ENCODE data around the gene CUX1.

The CUX1 gene

DNA sequence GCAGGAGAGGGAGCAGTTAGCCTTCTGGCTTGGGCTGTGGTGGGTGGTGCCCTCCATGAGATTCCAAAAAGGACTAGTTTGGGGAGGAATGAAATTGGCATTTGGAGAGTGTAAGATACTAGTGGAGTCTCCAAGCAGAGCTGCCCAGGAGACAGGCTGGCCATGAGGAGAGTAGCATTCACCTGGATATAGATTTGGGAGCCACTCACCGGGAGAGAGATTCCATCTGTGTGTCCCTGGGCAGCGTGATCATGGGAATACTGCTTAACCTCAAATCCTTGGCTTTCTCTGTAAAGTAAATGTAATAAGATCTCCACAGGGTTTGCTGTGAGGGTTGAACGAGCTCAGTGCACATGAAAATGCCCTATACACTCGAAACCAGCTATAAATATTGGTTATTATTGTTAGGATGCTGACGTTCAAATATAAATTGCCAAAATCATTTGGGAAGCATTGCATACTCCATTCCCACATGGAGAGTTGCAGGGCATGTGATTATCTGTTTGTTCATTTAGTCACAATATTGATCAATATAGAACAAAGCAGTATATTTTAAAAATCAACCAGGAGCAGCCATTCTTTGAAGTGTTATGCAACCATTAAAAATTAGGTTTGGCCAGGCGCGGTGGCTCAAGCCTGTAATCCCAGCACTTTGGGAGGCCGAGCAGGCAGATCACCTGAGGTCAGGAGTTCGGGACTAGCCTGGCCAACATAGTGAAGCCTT is 143.7 kb downstream of the CUX1 start:
- no peak for DNase-seq

DNA sequence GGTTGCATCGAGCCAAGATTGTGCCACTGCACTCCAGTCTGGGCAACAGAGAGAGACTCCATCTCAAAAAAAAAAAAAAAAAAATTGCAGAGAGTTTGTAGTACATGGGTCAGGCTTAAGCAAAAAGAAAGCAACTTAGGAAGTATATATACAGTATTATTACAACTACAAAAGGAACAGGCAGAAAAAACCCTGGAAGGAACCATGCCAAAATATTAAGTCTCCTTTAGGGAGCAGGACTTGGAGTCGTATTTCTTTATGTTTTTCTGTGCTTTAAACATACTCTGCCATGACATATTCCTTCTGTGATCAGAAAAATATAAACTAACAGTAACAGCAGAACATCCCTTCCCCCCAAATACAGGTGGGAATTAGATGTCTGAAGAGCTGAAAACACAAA is 144.4 kb downstream of the CUX1 start:
- no peak for DNase-seq

GRCh38 chr7:101963693-101964092 is 146.3 kb downstream of the CUX1 start:
- no peak for DNase-seq

DNA sequence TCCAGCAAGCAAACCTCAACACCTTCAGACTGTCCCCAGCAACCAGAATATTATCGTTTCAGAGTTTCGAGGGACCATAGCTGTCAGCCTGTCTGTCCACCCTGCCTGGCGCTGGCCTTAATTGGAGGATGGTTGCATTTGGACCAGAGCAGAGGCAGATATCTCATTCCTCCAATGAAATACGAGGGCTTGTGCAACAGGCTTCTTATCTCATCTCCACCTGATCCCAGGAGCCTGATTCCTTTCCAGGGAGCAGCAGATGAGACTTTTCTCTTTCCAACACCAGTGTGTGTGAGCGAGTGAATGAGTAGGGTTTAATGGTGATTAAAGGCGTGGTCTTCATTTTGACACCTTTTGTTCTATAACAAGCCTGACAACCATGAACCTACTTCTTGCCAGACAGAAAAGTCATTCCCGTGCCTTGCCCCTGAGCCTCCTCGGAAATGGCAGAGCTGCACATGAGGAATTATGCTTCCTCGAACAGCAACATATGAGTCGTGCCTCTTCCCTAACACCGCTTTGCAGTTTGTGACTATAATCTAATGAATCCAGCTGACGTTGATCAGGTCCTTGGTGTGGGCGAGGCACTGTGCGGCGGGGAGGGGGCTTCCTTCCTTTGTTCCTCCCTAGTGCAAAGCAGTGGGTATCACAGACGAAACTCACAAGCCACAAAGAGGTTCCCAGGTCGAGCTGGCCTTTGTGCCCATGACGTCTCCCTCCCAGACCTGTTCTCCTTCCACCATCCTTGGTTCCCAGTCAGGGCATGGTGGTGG is 147.4 kb downstream of the CUX1 start:
- DNase-seq = no peak

- no peak for DNase-seq
Observed at GRCh38 chr7:101968720-101969466, 151.5 kb downstream of the CUX1 start.

DNA sequence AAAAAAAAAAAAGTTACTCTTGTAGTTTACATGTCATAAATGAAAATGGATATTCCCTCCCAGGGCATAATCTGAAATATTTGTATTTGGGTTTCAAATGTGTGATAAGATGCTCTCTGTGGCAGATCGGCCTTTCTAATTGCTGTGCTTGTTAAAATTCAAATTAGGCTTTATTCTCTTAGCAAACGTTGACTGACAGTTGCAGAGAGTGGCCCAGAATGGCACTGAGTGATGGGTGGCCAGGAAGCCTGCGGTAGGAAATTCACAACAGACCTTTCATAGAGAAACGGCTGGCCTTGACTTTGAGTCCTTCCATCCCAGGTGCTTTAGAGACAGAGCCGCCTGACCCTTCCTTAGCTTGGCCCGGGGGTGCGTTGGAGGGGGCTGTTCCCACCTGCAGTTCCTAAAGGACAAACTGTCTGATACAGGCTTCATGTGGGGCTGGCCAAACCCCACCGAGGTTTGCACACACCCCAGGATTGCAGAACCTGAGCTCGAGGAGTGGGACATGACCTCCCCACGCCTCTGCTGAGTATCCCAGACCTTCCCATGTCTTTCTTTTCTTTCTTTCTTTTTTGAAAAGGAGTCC is 152.7 kb downstream of the CUX1 start:
- no peak for DNase-seq

- no peak for DNase-seq
Observed at GRCh38 chr7:101970801-101971200, 153.4 kb downstream of the CUX1 start.

DNA sequence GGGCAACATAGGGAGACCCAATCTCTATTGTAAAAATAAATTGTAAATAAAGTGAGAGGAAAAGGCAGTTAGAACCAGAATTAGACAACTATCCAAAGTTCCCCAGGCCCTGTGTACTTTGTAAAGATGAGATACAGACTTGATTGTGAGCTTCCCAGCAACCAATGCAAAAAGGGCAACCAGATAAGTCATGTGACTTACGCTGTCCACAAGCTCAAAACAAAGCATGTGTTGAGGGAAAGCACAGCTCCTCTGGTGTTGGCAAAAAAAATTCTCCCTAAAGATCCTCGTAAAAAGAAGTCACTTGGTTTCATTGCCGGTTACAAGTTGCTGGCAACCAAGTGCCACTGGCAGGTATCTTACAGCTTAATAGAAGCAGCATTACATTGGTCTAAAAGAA is 154.0 kb downstream of the CUX1 start:
- DNase-seq = no peak

DNA sequence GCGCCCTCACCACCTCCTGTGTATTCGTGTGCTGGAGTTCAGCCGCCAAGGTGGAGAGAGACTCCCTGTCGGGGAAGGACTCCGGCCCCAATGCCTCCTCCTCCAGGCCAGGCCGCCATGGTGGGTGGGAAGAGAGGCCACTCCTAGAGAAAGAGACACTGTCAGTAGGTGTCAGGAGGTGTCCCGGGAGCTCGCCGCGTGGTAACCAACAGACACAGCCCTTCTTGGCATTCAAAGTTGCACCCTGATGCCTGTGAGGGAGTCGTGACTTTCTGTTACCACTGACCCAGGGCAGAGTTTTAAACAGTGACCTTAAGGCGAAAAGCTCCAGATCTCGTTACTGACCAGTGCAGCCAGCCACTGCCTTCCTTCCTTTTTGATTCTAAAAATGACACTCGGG is 155.2 kb downstream of the CUX1 start:
- DNase-seq = no peak

- DNase-seq = no peak
Observed at GRCh38 chr7:101973130-101973529, 155.7 kb downstream of the CUX1 start.

GRCh38 chr7:101974393-101974792 is 157.0 kb downstream of the CUX1 start:
- DNase-seq = no peak

DNA sequence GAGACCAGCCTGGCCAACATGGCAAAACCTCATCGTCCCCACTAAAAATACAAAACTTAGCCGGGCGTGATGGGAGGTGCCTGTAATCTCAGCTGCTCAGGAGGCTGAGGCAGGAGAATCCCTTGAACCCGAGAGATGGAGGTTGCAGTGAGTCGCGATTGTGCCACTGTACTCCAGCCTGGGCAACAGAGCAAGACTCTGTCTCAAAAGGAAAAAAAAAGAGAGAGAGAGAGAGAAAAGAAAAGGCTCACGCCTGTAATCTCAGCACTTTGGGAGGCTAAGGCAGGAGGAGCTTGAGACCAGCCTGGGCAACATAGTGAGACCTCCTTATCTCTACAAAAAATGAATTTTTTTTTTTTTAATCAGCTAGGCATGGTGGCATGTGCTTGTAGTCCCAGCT is 157.6 kb downstream of the CUX1 start:
- no peak for DNase-seq

DNA sequence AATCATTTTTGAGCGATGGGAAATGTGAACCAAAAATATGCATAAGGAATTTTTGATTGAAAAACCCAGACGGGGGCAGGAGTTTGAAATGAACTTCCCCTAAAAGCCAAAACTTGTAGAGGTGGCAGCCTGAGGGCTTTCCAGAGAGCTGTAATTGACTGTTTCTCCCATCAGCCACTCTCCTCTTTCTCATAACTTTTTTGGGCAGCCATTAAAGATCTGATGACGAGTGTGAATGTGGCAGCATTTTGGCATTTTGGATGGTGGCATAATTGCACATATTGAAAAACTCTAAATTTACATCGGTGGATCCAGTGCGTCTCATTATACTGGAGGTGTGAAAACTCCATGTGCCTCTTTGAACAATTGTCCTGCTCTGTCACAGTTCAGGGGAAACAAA is 159.0 kb downstream of the CUX1 start:
- no peak for DNase-seq

DNA sequence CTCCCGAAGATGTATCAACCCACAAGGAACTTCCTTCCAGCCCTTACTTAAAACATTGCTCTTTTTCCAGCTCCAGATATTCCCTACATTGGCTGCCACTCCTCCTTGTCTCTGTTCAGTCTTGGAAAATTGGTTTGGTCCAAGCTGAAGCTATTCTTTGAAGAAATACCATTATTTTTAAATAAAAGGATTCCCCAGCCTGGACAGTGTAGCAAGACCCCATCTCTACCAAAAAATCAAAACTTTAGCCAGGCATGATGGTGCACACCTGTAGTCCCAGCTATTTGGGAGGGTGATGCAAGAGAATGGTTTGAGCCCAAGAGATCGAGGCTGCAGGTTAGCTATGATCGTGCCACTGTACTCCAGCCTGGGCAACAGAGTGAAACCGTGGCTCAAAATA is 159.8 kb downstream of the CUX1 start:
- DNase-seq = no peak

DNA sequence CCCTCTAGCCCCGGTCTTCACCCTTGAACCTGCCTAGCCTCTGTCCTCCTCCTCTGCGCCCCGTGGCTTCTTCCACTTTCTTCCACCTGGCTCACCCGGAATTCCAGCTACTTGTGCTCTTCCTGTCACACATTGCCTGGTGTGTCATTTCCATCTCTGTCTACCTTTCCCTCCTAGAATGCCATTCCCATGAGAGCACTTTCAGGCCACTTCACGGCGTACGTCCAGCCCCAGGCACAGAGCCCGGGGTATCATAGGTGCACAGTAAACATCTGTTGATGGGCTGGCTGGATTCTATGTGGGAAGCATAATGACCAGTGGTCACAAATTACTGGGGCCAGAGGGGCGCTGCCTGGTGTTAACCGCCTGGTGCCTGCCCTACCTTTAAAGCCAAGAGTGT is 161.3 kb downstream of the CUX1 start:
- no peak for DNase-seq

DNA sequence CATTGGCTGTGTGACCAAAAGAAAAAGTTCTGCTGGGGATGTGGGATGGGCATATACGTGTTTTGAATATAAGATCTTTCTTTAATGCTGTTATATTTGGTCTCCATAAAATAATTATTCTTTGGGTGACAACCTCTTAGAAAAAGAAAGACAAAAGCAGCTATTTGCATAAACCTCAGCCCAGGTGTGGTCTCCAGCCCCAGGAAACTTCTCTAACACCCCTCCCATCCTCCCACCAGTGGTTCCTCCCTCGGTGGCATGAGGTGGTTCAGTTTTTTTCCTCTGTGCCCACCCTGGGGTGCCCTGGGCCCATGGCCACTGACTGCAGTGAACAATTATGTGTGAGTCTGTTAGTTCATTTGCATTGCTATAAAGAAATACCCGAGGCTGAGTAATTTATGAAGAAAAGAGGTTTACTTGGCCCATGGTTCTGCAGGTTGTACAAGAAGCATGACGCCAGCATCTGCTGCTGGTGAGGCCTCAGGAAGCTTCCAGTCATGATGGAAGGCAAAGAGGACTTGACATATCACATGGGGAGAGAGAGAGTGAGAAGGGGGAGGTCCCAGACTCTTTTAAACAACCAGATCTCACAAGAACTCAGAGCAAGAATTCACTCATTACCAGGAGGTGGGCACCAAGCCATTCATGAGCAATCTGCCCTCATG is 165.9 kb downstream of the CUX1 start:
- no peak for DNase-seq

GRCh38 chr7:101984133-101984879 is 166.9 kb downstream of the CUX1 start:
- no peak for DNase-seq

DNA sequence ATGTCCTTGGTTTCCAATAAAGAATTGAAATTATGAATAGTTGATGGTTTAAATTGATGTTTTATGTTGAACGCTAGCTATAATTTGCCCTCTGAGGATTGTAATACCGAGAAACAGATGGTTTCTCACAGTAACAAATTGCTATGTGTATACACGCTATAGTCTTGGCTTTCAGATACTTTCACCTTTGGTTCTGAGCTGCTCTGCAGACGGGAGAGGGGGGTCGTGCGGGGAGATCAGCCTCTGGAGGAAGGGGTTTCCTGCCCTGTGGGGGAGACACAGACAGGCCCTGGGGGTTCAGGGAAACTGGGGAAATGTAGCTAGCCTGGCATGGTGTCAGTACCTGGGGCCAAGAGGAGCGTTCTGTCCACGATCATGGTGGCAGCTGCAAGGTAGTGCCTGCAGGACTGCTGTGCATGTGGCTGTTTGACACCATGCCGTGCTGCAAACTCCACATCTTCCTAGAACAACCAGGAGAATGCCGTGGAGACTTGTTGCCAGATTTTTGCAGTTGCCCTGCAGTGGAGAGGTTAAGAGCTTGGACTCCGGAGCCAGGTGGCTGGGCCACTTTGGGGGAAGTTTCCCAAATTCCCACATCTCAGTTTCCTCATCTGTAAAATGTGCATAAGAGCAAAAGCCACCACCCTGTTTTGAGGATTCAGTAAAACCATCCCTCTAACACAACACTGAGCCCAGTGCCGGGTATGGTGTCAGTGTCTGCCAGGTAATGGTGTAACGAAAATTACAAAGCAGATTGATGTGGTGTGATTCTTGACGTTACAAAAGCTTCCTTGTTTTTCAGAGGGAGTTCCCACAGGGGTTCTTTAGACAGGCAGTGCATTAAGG is 167.9 kb downstream of the CUX1 start:
- no peak for DNase-seq

DNA sequence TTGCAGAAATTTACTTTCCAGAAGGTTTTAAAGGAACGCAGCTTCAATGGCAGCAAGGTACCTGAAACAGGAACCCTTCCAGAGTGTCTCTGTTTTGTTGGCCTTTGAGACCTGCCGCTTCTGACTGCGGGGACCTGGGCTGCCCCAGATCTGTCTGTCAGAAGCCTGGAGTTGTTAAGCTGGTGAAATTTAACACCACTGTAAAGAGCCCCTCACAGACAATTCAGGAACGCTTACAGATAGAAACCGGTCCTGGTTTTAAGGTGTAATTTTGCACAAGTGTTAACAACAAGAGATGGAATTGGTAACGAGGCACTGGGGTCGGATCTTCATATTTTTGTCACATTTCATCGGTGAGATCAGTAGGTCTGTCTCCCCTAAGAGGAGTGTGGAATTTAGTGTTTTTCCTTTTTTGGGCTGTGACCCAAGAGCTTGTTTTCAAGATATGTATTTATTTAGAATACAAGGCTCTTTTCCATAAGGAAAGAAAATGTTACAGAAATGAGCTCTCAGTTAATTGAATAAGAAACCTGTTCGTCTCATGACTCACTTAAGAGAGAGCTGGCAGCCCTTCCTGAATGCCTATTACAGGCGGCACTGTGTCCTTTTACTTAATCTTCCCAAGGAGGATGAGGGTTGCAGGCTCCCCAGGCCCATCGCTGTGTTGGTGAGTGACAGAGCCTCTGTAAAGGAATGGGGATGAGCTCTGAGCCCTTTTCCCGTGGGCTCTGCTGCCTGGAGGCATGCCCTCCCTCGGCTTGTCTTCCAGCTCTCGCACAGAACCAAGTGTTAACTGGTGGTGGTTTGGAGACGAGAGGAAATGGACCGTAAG is 168.7 kb downstream of the CUX1 start:
- DNase-seq = no peak

- no peak for DNase-seq
Observed at GRCh38 chr7:101987494-101987893, 170.1 kb downstream of the CUX1 start.
